A549 (cell line): ENCODE measurements around the gene GLT1D1. TPM values are rescaled to one million over a fixed set of nuclear protein-coding genes. Genes with fewer than 3 reads are reported as not detected.
A peak's percentile ranks its signal among the peaks of the same experiment; 100 is the strongest.

Experiments used
- ATAC-seq, 2 experiments: fragments of 200-7000 bp in 1 of 2; fragments of >200 bp in 1 of 2; cut with Nextera tagmentation in 1 of 2; cut with Tn5 transposase in 1 of 2; 3 replicates each; pipeline versions ENCODE4 v1.8.0 to v1.9.1; 2018 to 2020; ENCODE audit warnings: mild to moderate bottlenecking in 1 of 2, moderate library complexity in 1 of 2
- CTCF ChIA-PET: fragments of 300-600 bp; sonication (Branson Sonifier 250); formaldehyde crosslinking; extraction: SDS; loops from one replicate; lab custom pipeline; 2021; ENCODE audit warnings: antibody characterized with exemption, inconsistent platforms; lab: Yijun Ruan, JAX
- POLR2A ChIA-PET: fragments of 350-600 bp; formaldehyde crosslinking; extraction: SDS; loops from one replicate; lab custom pipeline; 2021; ENCODE audit warnings: antibody characterized with exemption, inconsistent platforms; lab: Yijun Ruan, JAX
- DNase-seq, 2 experiments: peaks; one replicate each; pipeline versions ENCODE4 v3.0.0 to v3.0.0-alpha.2; 2011 to 2016; ENCODE audit warnings: low read depth in 1 of 2, low spot score in 1 of 2
- FAIRE-seq: peaks from 2 replicates; lab custom pipeline; 2011; peaks lifted over from hg19 to GRCh38; lab: Jason Lieb, UNC
- H3K27ac ChIP-seq, 2 experiments: fragments of >200 bp; sonication (Bioruptor Twin); formaldehyde crosslinking; 3 replicates each; pipeline ENCODE4 v1.5.1; 2016 to 2017
- H3K4me1 ChIP-seq: fragments of >200 bp; sonication (Bioruptor Twin); formaldehyde crosslinking; 3 replicates; pipeline ENCODE4 v1.6.1; 2016
- H3K4me2 ChIP-seq: fragments of >200 bp; sonication (Bioruptor Twin); formaldehyde crosslinking; 3 replicates; pipeline ENCODE4 v1.6.1; 2016
- H3K4me3 ChIP-seq: fragments of >200 bp; sonication (Bioruptor Twin); formaldehyde crosslinking; 3 replicates; pipeline ENCODE4 v1.5.1; 2016
- H3K9me3 ChIP-seq: fragments of >200 bp; sonication (Bioruptor Twin); formaldehyde crosslinking; 3 replicates; pipeline ENCODE4 v1.6.1; 2016
- CBX8 ChIP-seq: fragments of 200-600 bp; sonication (generic); IDR thresholded peaks from 2 replicates; pipeline ENCODE4 v1.6.1; 2016
- CHD2 ChIP-seq: fragments of 150-350 bp; IDR thresholded peaks from 2 replicates; pipeline ENCODE4 v1.6.1; 2014; ENCODE audit warnings: low read length; ENCODE audit not compliant: partially characterized antibody
- FOSL2 ChIP-seq, 2 experiments: fragments of 450-650 bp in 1 of 2; fragments of >200 bp in 1 of 2; sonication (Bioruptor Twin) in 1 of 2; formaldehyde crosslinking; IDR thresholded peaks; 2 replicates each; pipeline versions ENCODE4 v1.5.0 to v1.6.1; 2016 to 2020; ENCODE audit warnings: mild to moderate bottlenecking in 1 of 2, moderate library complexity in 1 of 2
- FOXS1 ChIP-seq: fragments of 250-450 bp; sonication (Bioruptor Pico); IDR thresholded peaks from 2 replicates; pipeline ENCODE4 v1.5.0; 2020; ENCODE audit warnings: mild to moderate bottlenecking, moderate library complexity
- HEYL ChIP-seq: fragments of 250-450 bp; sonication (Bioruptor Pico); IDR thresholded peaks from 2 replicates; pipeline ENCODE4 v1.8.0; 2021; ENCODE audit warnings: mild to moderate bottlenecking, moderate library complexity
- HOXA7 ChIP-seq: fragments of 250-450 bp; sonication (Bioruptor Pico); IDR thresholded peaks from 2 replicates; pipeline ENCODE4 v1.5.0; 2020; ENCODE audit warnings: mild to moderate bottlenecking, moderate library complexity
- HOXB5 ChIP-seq: fragments of 250-450 bp; sonication (Bioruptor Pico); IDR thresholded peaks from 2 replicates; pipeline ENCODE4 v1.5.0; 2020; ENCODE audit warnings: mild to moderate bottlenecking, moderate library complexity
- JUN ChIP-seq, 2 experiments: fragments of >200 bp; sonication (Bioruptor Twin); formaldehyde crosslinking; IDR thresholded peaks; 2 replicates in 1 of 2; 3 replicates in 1 of 2; pipeline ENCODE4 v1.6.1; 2016 to 2017
- JUNB ChIP-seq: fragments of >200 bp; sonication (Bioruptor Twin); formaldehyde crosslinking; IDR thresholded peaks from 2 replicates; pipeline ENCODE4 v1.6.1; 2016
- KDM5A ChIP-seq: fragments of 200-600 bp; sonication (generic); IDR thresholded peaks from 2 replicates; pipeline ENCODE4 v1.6.1; 2016; ENCODE audit warnings: antibody characterized with exemption, mild to moderate bottlenecking
- POLR2AphosphoS2 ChIP-seq: conservative IDR thresholded peaks from 2 replicates; pipeline ENCODE4 v1.6.1; 2012; ENCODE audit warnings: low read length, improper control_type of control experiment, inconsistent platforms
- RCOR1 ChIP-seq: fragments of 150-350 bp; IDR thresholded peaks from 2 replicates; pipeline ENCODE4 v1.6.1; 2014; ENCODE audit warnings: antibody characterized with exemption, low read length, low read depth
- SMC3 ChIP-seq: fragments of >200 bp; sonication (Bioruptor Twin); formaldehyde crosslinking; IDR thresholded peaks from 3 replicates; pipeline ENCODE4 v1.6.1; 2018; ENCODE audit warnings: inconsistent platforms
- TFCP2L1 ChIP-seq: fragments of 250-450 bp; sonication (Bioruptor Pico); IDR thresholded peaks from 2 replicates; pipeline ENCODE4 v1.5.0; 2021; ENCODE audit warnings: mild to moderate bottlenecking
- WGBS: methylation state at CpG from one replicate; pipeline ENCODE4 v1.1.6; 2017; ENCODE audit errors: missing lambda C conversion rate; 5-methylcytosine and 5-hydroxymethylcytosine counted together
- polyA plus RNA-seq, 4 experiments: library from polyadenylated mRNA; depleted of rRNA in 3 of 4; stranded (reverse); fragments of >200 nt; fragmentation: RNase III in 1 of 4; extraction: RNeasy Plus Mini Kit Qiagen cat#74134 plus additional on column Dnase treatment in 1 of 4; gene quantifications; 2 replicates in 3 of 4; 3 replicates in 1 of 4; pipeline ENCODE4 v1.2.3, GENCODE V29; 2011 to 2017
- TF ChIP-seq, protein P1 (sequence below): IDR thresholded peaks from 2 replicates; pipeline ENCODE4 v1.6.1; 2012
- TF ChIP-seq, protein P2 (sequence below): IDR thresholded peaks from 2 replicates; pipeline ENCODE4 v1.6.1; 2012; ENCODE audit warnings: low read depth, borderline replicate concordance
- TF ChIP-seq, protein P3 (sequence below): IDR thresholded peaks from 2 replicates; pipeline ENCODE4 v1.6.1; 2012
- TF ChIP-seq, protein P4 (sequence below): fragments of 250-450 bp; sonication (Bioruptor Pico); IDR thresholded peaks from 2 replicates; pipeline ENCODE4 v1.5.0; 2021; ENCODE audit warnings: mild to moderate bottlenecking, moderate library complexity, borderline replicate concordance

The GLT1D1 gene
- polyA plus RNA-seq, 2 of the 4 experiments (the other 2 are of a cell fraction), result not detected

DNA sequence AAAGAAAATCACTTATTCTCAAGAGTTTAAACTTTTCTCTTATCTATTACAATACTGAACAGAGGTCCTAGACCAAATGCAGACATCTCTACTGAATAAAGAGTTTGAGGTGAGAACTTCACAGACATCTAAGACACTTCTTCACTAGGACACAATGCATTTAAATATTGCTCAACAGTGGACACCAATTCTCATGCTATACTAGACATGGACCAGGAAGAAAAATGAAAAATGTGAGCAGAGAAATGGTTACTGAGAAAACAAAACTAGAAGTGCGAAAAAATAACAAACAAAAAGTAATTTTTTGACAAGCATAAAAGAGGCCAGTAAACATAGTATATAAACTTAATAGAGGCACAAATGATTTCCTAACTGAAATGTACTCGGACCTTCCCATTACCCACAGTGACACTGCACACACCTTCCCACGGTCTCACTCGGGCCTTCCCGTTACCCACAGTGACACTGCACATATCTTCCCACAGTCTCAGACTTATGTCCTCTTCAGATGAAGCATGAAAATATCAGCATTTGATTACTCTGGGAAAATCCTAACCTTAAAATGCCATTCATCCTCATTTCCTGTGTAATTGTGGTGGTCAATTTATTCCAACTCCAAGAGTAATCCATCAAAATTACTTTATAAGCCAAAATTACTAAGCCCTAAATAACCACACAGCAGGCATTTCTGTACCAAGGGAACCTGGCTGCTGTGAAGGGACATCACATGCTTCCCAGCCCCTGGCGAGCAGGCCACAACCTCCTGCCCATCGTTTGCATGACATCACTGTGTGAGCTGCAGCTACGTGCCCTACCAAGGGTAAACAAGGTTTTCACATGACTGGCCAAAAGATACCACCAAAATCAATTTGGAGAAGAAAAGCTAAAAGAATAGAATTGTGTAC, 35.9 kb upstream of the GLT1D1 start:
- no peak for TF ChIP-seq JUN (IDR thresholded peaks at IDR 0.05)
- TF ChIP-seq KDM5A, result no peak
- TF ChIP-seq CBX8, result no peak
- no peak for TF ChIP-seq SMC3
- TF ChIP-seq, protein P1, sequence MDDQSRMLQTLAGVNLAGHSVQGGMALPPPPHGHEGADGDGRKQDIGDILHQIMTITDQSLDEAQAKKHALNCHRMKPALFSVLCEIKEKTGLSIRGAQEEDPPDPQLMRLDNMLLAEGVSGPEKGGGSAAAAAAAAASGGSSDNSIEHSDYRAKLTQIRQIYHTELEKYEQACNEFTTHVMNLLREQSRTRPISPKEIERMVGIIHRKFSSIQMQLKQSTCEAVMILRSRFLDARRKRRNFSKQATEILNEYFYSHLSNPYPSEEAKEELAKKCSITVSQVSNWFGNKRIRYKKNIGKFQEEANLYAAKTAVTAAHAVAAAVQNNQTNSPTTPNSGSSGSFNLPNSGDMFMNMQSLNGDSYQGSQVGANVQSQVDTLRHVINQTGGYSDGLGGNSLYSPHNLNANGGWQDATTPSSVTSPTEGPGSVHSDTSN, result no peak
- TF ChIP-seq, protein P2, sequence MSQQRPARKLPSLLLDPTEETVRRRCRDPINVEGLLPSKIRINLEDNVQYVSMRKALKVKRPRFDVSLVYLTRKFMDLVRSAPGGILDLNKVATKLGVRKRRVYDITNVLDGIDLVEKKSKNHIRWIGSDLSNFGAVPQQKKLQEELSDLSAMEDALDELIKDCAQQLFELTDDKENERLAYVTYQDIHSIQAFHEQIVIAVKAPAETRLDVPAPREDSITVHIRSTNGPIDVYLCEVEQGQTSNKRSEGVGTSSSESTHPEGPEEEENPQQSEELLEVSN, result no peak
- TF ChIP-seq HOXB5 (CRISPR knock-in tag), result no peak
- TF ChIP-seq CHD2, result no peak
- TF ChIP-seq RCOR1, result no peak
- TF ChIP-seq, protein P3, sequence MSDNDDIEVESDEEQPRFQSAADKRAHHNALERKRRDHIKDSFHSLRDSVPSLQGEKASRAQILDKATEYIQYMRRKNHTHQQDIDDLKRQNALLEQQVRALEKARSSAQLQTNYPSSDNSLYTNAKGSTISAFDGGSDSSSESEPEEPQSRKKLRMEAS, result no peak
- TF ChIP-seq FOSL2 (IDR thresholded peaks at IDR 0.05), result no peak
- TF ChIP-seq FOSL2 (CRISPR knock-in tag; IDR thresholded peaks at IDR 0.05), result no peak
- TF ChIP-seq FOXS1 (CRISPR knock-in tag), result no peak
- TF ChIP-seq, protein P4, sequence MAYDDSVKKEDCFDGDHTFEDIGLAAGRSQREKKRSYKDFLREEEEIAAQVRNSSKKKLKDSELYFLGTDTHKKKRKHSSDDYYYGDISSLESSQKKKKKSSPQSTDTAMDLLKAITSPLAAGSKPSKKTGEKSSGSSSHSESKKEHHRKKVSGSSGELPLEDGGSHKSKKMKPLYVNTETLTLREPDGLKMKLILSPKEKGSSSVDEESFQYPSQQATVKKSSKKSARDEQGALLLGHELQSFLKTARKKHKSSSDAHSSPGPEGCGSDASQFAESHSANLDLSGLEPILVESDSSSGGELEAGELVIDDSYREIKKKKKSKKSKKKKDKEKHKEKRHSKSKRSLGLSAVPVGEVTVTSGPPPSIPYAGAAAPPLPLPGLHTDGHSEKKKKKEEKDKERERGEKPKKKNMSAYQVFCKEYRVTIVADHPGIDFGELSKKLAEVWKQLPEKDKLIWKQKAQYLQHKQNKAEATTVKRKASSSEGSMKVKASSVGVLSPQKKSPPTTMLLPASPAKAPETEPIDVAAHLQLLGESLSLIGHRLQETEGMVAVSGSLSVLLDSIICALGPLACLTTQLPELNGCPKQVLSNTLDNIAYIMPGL (CRISPR knock-in tag), result no peak
- TF ChIP-seq HEYL, result no peak
- no peak for TF ChIP-seq HOXA7 (CRISPR knock-in tag)
- no peak for TF ChIP-seq JUNB
- TF ChIP-seq, all 56 proteins: peak for 0
- ChIA-PET POLR2A (no interaction called here), CTCF (no interaction called here)
- H3K4me2 ChIP-seq, result no peak overlapping the region
- peaks cover 14% of the 10 kb centered on the region for H3K4me1 ChIP-seq
- 83% methylated on average over 8 of the region's 8 CpGs for WGBS
- no peak overlapping the region for H3K4me3 ChIP-seq
- no peak overlapping the region for H3K27ac ChIP-seq
- FAIRE-seq, result peak; percentile 7
- H3K9me3 ChIP-seq, result no peaks in the 10 kb centered on the region
- no peak for DNase-seq
- peak in 1 of 2 experiments; percentile 37; a peak in 1 of 6 replicates for ATAC-seq

DNA sequence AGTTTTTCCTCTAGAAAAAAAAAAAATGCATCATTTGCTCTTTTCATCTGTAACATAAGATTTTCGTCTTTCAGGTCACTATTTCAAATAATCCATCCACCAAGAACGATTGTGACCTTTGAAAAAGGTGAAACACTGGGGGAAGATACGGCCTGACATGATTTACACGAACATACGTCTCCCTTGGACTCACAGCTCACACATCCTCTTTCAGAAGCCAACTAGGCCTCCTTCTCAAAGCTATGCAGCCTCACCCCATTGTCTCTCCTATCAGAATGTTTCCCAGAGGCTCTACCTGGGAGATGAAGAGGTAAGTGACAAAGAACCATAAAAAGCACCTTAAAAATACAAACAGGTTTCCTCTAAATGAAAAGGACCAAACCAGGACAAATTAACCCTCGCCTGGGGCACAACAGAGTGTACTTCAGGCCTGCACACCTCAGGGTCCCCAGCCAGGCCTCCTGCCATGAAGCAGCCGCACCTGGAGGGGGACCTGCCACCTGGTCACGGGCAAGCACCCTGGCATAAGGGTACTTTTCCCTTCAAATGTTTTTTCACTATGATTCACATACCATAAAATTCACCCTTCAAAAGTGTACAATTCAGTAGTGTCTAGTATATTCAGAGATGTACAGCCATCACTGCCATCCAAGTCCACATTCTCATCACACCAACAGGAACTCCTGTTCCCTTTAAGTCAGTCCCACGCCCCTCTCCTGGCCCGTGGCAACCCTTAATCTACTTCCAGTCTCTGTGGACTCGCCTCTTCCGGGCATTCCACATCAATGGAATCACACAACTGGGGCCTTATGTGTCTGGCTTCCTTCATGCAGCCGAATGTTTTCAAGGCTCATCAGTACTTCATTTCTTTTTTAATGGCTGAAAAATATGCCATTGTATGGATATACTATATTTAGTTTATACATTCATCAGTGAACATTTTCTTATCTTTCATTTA, 34.9 kb upstream of the GLT1D1 start:
- no peak for TF ChIP-seq TFCP2L1 (CRISPR knock-in tag)
- no peak for TF ChIP-seq POLR2AphosphoS2
- H3K9me3 ChIP-seq, result no peaks in the 10 kb centered on the region
- ChIA-PET POLR2A (no interaction called here), CTCF (no interaction called here)
- peak in 1 of 2 experiments; percentile 34; a peak in 3 of 6 replicates for ATAC-seq
- FAIRE-seq, result no peak
- WGBS, result 77% methylated on average over 13 of the region's 13 CpGs
- no peak overlapping the region for H3K4me2 ChIP-seq
- H3K4me1 ChIP-seq, result peaks cover 17% of the 10 kb centered on the region
- peak in 1 of 2 experiments; percentile 26 for DNase-seq
- no peak overlapping the region for H3K4me3 ChIP-seq
- H3K27ac ChIP-seq, result no peak overlapping the region
